A673 (cell line): ENCODE data around the gene IAPP. TPM values are rescaled to one million over a fixed set of nuclear protein-coding genes. Genes with fewer than 3 reads are reported as not detected.

Experiments used
- BruUV-seq: library from RNA; stranded (reverse); fragments of 400-500 nt; replicated peaks from 2 replicates; lab custom pipeline; 2021; lab: Mats Ljungman, UMichigan
- CTCF ChIA-PET: fragments of 300-600 bp; sonication (Branson Sonifier 250); formaldehyde crosslinking; loops from one replicate; lab custom pipeline; 2022; ENCODE audit warnings: antibody characterized with exemption; lab: Charles Lee
- POLR2A ChIA-PET: fragments of 300-600 bp; sonication (Branson Sonifier 250); formaldehyde crosslinking; loops from one replicate; lab custom pipeline; 2022; ENCODE audit warnings: antibody characterized with exemption; ENCODE audit not compliant: low non-redundant PET; lab: Charles Lee
- DNase-seq: peaks from one replicate; pipeline ENCODE4 v3.0.0-alpha.2; 2015; ENCODE audit warnings: low spot score
- H3K27ac ChIP-seq: fragments of 200-600 bp; sonication (generic); 2 replicates; pipeline ENCODE4 v1.5.1; 2016; ENCODE audit warnings: mixed run types, low read depth, mild to moderate bottlenecking, mixed read lengths, antibody characterized with exemption, low read length; ENCODE audit not compliant: poor library complexity, severe bottlenecking
- H3K27me3 ChIP-seq: fragments of 200-600 bp; sonication (generic); replicated peaks from 2 replicates; pipeline ENCODE4 v1.6.1; 2017; ENCODE audit warnings: mixed run types, low read depth, mild to moderate bottlenecking, mixed read lengths, antibody characterized with exemption, low read length; ENCODE audit not compliant: insufficient read depth, poor library complexity
- H3K36me3 ChIP-seq: fragments of 200-600 bp; sonication (generic); 2 replicates; pipeline ENCODE4 v1.6.1; 2016; ENCODE audit warnings: mixed run types, mild to moderate bottlenecking, mixed read lengths, antibody characterized with exemption, low read length; ENCODE audit not compliant: insufficient read depth, poor library complexity, severe bottlenecking
- H3K4me1 ChIP-seq: fragments of 200-600 bp; sonication (generic); 2 replicates; pipeline ENCODE4 v1.6.1; 2017; ENCODE audit warnings: mixed run types, mild to moderate bottlenecking, mixed read lengths, antibody characterized with exemption, low read length; ENCODE audit not compliant: insufficient read depth, poor library complexity, severe bottlenecking
- H3K4me3 ChIP-seq: fragments of 200-600 bp; sonication (generic); 2 replicates; pipeline ENCODE4 v1.5.1; 2016; ENCODE audit warnings: low read depth, mixed run types, mild to moderate bottlenecking, mixed read lengths, low read length; ENCODE audit not compliant: poor library complexity, severe bottlenecking
- H3K9me3 ChIP-seq: fragments of 200-600 bp; sonication (generic); 2 replicates; pipeline ENCODE4 v1.6.1; 2016; ENCODE audit warnings: mixed run types, low read depth, mild to moderate bottlenecking, mixed read lengths, antibody characterized with exemption, low read length; ENCODE audit not compliant: poor library complexity, severe bottlenecking
- CTCF ChIP-seq: fragments of 300-800, 200-600 bp; sonication (generic); conservative IDR thresholded peaks from 2 replicates; pipeline ENCODE4 v1.5.1; 2017; ENCODE audit warnings: low read depth, mild to moderate bottlenecking, antibody characterized with exemption, low read length, moderate library complexity, mixed read lengths
- EZH2 ChIP-seq: fragments of 200-600 bp; sonication (generic); IDR thresholded peaks from 2 replicates; pipeline ENCODE4 v1.6.1; 2017; ENCODE audit warnings: borderline replicate concordance, low read depth, mild to moderate bottlenecking, mixed read lengths, antibody characterized with exemption, low read length; ENCODE audit not compliant: poor library complexity, severe bottlenecking
- intact Hi-C: fragments of 100-400 bp; cut with micrococcal nuclease; formaldehyde crosslinking; loops from one replicate; pipeline ENCODE4 v1.10.0; 2022; ENCODE audit not compliant: unreplicated experiment
- total RNA-seq: library from RNA; stranded (reverse); gene quantifications from 2 replicates; pipeline ENCODE4 v1.2.3, GENCODE V29; 2021

Gene IAPP
- total RNA-seq, 1 experiment from 2014 or later = not detected

GRCh38 chr12:21339921-21340320 is 32.8 kb upstream of the IAPP start:
- Histone ChIP-seq H3K4me3 (no peak overlapping the region), H3K27ac (no peak overlapping the region), H3K4me1 (no peaks in the 10 kb centered on the region), H3K27me3 (peaks cover 3% of the 10 kb centered on the region), H3K9me3 (no peaks in the 10 kb centered on the region), H3K36me3 (no peaks in the 10 kb centered on the region)
- TF ChIP-seq EZH2 (no peak), CTCF (no peak)
- BruUV-seq = no TSS peak
- ChIA-PET CTCF (no interaction called here), POLR2A (no interaction called here)
- DNase-seq = no peak
- intact Hi-C loops = no loop called here

- ChIA-PET POLR2A (no interaction called here), CTCF (no interaction called here)
- Histone ChIP-seq H3K27ac (no peak overlapping the region), H3K9me3 (no peaks in the 10 kb centered on the region), H3K27me3 (peaks cover 3% of the 10 kb centered on the region), H3K4me1 (no peaks in the 10 kb centered on the region), H3K4me3 (no peak overlapping the region), H3K36me3 (no peaks in the 10 kb centered on the region)
- no peak for TF ChIP-seq CTCF
- no peak for TF ChIP-seq EZH2
- no peak for DNase-seq
- intact Hi-C loops = no loop called here
- BruUV-seq = no TSS peak
Observed at GRCh38 chr12:21340403-21340802, 32.3 kb upstream of the IAPP start.

GRCh38 chr12:21341769-21342168 is 30.9 kb upstream of the IAPP start:
- DNase-seq = no peak
- no peak overlapping the region for H3K4me3 ChIP-seq
- no peaks in the 10 kb centered on the region for H3K4me1 ChIP-seq
- H3K27me3 ChIP-seq = no peaks in the 10 kb centered on the region
- no peak overlapping the region for H3K27ac ChIP-seq
- no peaks in the 10 kb centered on the region for H3K9me3 ChIP-seq
- no peaks in the 10 kb centered on the region for H3K36me3 ChIP-seq
- intact Hi-C loops = no loop called here
- ChIA-PET CTCF (no interaction called here), POLR2A (no interaction called here)
- TF ChIP-seq EZH2 (no peak), CTCF (no peak)
- no TSS peak for BruUV-seq
